ENCODE measurements around the gene GEMIN7.

The GEMIN7 gene

DNA sequence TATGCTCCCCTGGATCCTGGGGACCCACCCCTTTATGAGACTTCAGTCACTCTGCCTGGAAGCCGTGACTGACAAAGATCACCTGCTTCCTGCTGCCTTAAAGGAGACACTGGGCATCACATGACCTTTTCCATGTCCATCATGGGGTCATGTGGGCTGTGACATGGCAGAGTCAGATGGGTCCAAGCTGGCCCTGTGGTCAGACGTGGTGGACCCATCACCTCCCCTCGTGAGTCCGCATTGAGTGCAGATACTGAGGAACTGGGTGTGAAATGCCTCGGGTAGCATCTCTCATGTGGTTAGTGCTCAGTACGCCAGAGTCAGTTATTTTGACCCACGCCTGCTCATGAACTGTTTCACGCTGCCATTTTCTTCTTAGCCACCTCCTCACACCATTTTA is 54.6 kb downstream of the GEMIN7 start:
- FAIRE-seq, result no peak

DNA sequence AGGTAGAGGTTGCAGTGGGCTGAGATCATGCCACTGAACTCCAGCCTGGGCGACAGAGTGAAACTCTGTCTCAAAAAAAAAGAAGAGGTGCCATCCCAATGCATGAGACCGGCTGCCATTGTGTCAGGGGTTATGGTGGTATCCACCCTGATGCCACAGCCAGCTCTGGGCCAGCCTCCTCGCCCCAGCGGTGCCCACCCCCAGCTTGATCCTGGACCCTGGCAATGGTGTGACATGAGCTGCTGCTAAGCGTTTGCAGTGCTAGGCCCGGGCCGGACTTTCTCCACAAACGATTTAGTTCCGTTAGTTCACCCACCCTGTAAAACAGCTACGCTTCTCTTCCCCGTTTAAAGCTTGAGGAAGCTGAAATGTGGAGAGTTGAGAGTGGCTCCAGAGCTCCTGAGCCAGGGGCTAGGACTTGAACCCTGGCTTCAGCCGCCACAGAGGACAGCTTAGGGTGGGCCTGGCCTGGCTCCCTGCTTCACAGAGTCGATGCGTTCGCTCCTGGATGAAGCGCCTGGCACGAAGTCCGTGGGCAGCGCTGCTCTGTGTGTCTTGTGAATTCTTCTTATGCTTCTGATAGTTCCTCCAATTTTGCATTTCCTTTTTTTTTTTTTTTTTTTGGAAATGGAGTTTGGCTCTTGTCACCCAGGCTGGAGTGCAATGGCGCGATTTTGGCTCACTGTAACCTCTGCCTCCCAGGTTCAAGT is 56.3 kb downstream of the GEMIN7 start:
- no peak for FAIRE-seq

DNA sequence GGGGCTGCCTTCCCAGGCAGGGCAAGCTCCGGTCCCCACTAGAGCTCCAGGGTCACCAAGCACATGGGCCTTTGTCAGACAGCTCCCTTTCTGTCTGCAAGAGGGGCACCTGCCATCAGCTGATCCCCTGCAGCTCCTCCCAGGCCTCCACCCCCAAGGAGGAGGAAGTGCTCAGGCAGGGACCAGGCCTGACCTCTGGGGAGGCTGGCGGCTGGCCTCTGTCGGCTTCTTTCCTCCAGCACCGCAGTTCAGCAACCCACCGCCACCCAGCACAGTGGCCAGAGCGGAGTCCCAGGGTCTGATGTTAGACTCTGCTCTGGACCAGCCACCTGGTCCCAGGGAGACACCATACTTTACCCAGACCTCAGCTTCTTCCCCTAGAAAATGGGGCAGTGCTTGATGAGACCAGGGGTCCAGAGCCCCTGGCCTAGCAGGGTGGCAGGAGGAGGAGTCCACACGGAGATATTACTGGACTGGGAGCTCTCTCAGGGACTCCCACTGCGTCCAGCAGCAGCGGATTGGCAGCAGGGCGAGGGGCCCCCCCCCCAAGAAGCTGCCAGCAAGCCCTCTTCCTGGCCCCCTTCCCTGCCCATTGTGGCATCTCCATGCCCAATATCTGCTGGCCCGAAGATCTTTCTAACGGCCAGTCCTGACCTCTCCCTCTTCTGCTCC is 57.6 kb downstream of the GEMIN7 start:
- FAIRE-seq, result no peak

DNA sequence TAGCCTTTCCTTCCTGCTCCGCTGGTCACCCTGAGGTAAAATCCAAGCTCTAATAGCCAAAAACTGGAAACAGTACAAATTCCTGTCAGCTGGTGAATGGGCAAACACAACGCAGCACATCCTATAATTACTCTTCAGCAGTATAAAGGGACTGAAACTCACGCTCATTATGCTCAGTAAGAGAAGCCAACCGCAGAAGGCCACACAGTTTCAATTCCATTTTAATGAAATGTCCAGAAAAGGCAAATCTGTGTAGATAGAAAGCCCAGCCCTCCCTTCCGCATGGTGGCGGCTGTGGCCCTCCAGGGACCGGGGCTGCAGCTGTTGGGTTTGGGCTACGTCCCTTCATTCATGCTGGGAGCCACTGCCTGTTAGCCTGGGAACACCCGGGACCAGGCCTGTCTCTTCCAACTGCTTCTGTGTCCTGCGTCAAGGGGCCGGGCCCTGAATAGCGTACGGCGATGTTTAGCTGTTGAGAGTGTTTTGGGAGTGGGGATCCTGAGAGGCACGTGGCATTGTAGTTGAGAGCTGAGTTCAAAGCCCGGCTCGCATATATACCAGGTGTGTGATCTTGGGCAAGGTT is 58.2 kb downstream of the GEMIN7 start:
- no peak for FAIRE-seq

DNA sequence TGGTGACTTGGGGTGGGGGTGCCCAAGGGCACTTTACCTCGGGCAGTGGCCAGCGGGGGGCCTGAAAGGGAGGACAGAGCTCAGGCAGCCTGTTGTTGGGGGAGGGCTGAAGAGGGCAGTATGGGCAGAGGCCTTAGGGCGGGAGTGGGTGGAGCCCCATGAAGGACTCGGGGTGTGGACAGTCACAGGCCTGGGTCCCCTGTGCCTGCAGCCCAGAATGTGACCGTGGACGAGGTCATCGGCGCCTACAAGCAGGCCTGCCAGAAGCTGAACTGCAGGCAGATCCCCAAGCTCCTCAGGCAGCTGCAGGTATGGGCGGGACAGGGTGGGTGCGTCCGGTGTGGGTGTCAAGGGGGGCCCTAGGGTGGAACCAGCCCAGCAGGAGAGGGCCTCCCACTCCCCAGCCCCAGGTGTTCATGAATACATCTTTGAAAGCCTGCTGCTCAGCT is 59.3 kb downstream of the GEMIN7 start:
- FAIRE-seq, result no peak

DNA sequence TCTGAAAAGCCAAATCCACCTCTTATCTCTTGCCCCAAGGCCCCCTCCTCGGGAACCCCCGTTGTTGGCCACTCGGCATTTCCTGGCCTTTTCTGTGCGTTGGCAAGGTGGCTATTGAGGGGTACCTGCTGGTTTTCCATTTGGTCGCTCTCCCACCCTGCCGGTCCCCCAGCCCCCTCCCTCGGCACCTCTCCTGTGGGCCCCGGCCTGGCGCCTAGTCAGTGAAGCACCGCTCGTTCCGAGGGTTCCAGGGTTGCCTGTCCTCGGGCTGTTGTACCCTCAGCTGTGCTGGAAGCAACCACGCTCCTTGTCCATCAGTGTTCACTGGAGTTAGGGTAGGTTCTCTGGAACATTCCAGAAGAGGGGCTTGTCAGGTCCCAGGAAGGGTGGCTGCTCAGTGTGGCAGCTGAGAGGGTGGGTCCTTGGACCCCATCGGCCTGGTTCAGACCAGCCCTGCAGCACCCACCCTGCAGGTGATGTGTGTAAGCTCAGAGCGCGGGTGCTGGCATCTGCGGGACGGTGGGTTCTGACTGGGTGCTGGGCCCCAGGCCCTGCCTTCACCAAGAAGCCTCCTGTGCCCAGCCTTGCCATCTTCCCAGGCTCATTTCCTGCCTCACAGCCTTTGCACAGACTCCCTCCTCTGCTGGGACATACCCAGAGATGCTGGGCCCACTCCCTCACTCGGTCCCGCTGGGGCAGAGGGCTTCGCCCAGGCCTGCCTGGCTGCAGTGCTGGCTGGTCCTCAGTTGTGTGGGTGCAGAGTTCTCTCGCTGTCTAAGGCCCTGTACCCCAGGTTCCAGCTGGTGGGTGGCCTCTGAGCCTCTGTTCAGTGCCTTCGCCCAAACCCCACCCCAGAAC is 60.5 kb downstream of the GEMIN7 start:
- FAIRE-seq, result no peak

DNA sequence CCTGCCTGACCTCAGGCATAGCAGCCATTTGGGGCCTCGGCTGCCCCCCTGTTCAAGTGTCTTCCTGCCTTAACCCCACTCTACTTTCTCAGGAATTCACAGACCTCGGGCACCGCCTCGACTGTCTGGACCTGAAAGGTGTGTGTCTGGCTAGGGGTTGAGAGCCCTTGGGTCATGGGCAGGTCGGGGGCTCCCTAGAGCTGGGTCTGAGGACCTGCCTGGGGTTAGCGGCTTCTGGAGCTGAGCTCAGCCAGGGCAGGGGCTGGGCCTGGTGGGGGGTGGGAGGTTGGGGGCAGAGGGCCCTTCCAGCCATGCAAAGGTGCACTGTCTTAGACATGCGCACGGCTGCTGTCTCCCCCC is 61.1 kb downstream of the GEMIN7 start:
- FAIRE-seq, result no peak

DNA sequence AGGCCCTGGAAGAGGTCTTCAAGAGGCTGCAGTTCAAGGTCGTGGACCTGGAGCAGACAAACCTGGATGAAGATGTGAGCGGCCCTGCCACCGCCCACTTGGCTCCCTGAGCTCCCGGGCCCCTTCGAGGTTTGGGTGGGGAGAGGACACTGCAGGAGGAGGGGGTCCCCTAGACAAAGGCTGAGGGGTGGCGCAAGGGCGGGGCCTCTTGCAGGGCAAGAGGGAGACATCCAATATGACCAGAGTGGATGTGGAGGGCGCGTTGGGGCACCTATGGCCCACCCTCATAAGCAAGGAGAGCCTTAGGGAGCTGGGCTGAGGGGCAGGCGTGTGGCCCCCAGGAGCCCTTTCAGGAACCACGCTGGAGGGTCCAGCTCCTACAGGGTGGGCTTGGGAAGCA is 61.5 kb downstream of the GEMIN7 start:
- FAIRE-seq, result no peak

Data from islet of Langerhans (tissue), 1 donor.